Spleen (tissue), 7 donors: ENCODE results near the gene ELF1.

Experiments used
- CTCF ChIP-seq, 11 experiments: fragments of 200-600 bp in 7 of 11; fragments of 450-650 bp in 4 of 11; sonication (generic) in 4 of 11; IDR thresholded peaks in 8 of 11; conservative IDR thresholded peaks in 3 of 11; 1 replicate in 7 of 11; 2 replicates in 4 of 11; pipeline versions ENCODE4 v1.4.0 to v1.8.0; 2016 to 2021; ENCODE audit warnings: antibody characterized with exemption in 11 of 11, inconsistent platforms in 4 of 11, mild to moderate bottlenecking in 1 of 11
- POLR2A ChIP-seq, 3 donors: fragments of 450-650 bp; IDR thresholded peaks; one replicate each; pipeline ENCODE4 v1.5.1; 2017; ENCODE audit warnings: antibody characterized with exemption in 3 of 3, mild to moderate bottlenecking in 1 of 3
- POLR2AphosphoS5 ChIP-seq, 3 donors: sonication (generic); formaldehyde crosslinking; IDR thresholded peaks; one replicate each; pipeline ENCODE4 v1.5.1; 2017; ENCODE audit warnings: antibody characterized with exemption in 3 of 3
- donor health status: DM: no; HTN: no; CAD: no; lungs with moderate emphysema.
- donor health status: DM: no; HTN: no; CAD: no.
- donor health status: DM: no; HTN: no; CAD: no.

DNA sequence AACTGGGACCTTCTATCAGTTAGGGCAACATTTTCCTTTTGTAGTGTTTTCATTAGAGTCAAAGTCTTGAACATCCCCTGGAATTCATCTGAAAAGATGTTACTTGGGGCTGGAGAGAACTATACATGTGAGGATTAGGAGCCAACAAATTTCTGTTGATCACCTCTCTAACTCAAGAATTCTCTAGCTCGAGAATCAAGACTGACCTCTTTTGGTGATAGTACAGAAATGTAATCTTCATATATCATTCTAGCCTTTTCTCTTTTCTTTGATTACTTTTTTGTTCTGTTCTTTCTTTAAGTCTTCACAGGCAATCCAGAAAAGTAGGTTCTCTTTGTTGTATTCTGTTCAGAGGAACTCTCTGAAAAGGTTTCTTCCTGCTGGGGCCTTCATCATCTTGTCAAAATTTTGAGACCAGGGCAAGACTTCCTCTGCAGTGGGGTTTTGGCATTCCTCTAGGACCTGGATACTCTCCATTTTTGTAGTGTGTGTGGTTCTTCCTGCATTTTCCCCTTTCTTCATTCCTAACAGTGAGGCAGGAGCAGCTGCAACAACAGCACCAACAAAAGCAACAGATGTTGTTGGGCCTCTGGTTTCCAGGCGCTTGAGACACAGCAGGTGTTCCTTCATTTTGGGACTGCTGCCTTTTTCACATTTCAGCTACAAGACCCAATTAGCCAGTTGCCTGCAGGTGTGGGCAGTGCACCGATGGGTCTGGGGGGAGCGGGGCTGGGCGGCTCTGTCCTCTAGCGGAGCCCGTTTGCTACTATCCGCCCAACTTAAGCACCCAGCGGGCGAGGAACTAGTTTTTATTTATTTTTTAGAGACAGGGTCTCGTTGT, 26.2 kb downstream of the ELF1 start:
- peak in 1 of 11 experiments; percentile 12 for TF ChIP-seq CTCF (IDR thresholded peaks at IDR 0.05 in 8 of 11, conservative IDR thresholded peaks at IDR 0.05 in 3 of 11)
- peak in 2 of 3 donors; percentile 25 to 48 for TF ChIP-seq POLR2AphosphoS5 (IDR thresholded peaks at IDR 0.05)
- no peak for TF ChIP-seq POLR2A (IDR thresholded peaks at IDR 0.05)
